Stimulated activated CD4-positive, alpha-beta T cell treated with anti-CD3 and anti-CD28 coated beads, Interleukin-4, amount 100 ng/mL, for 4 hours (primary cell): ENCODE measurements around the gene SLC6A19.
"Not testable (repeated sequence)": the region's sequence is repeated elsewhere in the genome, so short reads cannot be mapped to it uniquely, and the experiment has no call there.

ENCODE experiments used
- DNase-seq, 2 experiments: peaks; one replicate each; pipeline ENCODE4 v3.0.0-alpha.2; 2020

SLC6A19 gene

DNA sequence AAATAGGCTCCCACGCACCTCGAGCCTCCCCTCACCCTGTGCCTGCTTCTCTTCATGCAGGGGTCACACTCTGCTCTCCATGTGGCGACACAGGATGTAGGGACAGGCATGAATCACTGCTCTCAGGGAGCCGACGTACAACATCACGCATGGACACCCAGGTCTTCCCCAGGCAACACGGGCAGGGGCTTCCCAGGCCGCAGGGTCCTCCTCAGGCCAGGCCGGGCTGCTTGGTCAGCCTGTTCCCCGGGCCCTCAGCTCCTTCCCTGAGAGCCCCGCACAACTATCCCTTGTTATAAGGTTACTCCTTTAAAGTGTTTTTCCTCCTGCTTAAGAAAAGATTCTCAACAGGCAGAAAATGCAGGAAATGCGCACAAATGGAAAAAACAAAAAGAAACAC, 24.8 kb downstream of the SLC6A19 start:
- DNase-seq: no peak

DNA sequence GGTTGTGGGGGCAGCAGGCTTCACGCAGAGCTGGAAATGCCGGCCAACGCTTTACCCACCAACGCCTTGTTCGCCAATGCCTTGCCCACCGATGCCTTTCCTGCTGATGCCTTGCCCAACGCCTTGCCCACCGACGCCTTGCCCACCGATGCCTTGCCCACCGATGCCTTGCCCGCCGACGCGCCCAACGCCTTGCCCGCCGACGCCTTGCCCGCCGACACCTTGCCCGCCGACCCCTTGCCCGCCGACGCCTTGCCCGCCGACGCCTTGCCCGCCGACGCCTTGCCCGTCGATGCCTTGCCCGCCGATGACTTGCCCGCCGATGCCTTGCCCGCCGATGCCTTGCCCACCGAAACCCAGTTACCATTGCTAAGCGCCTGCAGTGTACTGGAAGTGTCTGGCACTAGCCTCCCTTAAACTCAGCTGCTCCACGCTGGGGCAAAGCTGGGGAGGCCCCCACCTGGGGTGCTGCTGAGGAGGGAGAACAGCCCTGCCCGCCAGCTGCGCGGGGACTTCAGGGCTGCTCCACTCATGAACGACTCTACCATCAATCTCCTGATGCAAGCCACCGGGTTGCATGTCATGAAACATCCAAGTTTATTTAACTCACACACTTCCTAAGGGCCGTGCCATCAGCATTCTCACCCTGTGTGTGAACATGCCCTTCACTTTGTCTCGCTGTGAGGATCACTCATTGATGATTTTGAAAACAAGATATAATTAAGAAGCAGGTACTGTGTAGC, 25.6 kb downstream of the SLC6A19 start:
- DNase-seq: no peak

- DNase-seq: no peak
Measured at GRCh38 chr5:1227667-1228066, 26.3 kb downstream of the SLC6A19 start.

DNA sequence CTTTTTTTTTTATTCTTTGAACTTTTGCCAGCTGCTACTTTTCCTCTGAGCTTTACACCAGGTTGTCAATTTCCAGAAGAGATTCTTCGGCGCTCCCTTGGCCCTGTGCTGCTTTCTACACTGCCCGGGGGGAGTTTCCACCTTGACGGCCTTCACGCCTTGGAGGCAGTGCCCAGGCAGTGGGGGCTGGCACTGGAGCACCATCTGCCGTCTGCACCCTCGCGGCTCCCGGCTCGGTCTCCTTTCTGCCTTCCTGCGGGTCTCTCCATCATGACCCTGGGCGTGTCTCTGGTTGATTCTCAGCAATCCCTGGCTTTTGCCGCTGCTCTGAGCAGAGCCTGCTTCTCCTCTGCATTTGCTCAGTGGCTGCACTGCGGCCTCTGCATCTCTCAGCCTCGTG, 26.7 kb downstream of the SLC6A19 start:
- DNase-seq: no peak

DNA sequence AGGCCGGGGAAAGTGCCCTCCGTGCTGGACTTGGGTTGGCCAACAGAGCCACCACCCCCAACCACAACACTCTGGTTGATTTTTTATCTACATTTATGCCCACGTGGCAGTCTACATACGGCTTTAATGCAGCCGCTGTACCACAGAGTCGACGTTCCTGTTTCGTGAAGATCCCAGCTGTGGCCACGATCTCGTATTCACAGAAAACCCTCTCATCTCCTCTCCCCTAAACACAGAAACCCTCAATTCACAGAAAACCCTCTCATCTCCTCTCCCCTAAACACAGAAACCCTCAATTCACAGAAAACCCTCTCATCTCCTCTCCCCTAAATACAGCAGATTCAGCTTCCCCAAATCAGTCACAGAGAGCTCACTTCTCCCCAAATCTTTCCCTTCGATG, 27.6 kb downstream of the SLC6A19 start:
- DNase-seq: not testable (repeated sequence)

GRCh38 chr5:1229822-1230221, 28.4 kb downstream of the SLC6A19 start:
- DNase-seq: no peak

GRCh38 chr5:1230551-1230950, 29.2 kb downstream of the SLC6A19 start:
- no peak for DNase-seq

DNA sequence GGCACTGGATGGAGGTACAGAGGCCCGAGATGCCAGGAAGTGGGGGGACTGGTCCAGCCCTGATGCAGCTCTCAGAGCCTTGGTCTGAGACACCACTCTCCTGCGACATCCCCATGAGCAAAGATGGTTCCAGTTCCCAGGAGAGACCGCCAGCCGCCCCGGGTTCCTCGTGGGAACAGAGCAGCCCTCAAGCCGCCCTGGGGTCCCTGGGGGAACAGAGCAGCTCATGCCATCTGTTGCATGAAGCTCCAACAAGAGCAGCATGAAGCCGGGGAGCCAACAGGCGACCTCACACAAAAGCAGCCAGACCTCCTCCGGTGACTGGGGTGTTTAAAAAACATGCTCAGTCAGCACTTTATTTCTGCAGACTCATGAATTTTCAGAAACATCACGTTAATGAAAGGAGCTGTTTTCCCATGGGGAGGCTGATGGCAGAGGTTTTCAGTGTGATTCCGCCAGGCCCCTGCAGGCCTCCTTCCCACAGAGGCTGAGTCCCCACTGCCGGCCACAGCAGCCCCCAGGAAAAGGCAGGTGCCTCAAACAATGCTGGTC, 30.0 kb downstream of the SLC6A19 start:
- no peak for DNase-seq

DNA sequence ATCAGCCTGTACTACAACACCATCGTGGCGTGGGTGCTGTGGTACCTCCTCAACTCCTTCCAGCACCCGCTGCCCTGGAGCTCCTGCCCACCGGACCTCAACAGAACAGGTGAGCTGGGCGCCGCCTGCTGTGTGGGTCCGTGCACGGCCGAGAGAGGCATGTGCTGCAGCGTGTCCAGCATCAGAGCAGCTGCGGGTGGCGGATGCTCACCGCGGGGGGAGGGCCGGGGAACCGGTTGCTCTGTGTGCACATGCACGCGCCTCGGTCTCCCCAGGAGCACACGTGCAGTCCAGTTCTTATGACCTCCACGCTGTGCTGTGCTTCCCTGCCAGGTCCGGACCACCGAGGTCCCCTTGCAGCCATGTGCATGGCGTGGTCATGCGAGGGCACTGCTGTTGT, 31.4 kb downstream of the SLC6A19 start:
- no peak for DNase-seq

DNA sequence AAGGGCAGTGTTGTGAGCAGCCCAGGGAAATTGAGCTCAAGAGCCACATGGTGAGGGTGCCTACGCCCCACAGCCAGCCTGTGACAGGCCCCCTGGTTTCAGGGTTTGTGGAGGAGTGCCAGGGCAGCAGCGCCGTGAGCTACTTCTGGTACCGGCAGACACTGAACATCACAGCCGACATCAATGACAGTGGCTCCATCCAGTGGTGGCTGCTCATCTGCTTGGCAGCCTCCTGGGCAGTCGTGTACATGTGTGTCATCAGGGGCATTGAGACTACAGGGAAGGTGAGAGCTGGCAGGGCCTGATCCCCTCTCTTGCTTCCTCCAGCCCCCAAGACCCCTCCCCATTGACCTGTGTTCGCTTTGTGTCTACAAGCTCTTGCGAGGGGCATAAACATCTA, 34.0 kb downstream of the SLC6A19 start:
- no peak for DNase-seq

DNA sequence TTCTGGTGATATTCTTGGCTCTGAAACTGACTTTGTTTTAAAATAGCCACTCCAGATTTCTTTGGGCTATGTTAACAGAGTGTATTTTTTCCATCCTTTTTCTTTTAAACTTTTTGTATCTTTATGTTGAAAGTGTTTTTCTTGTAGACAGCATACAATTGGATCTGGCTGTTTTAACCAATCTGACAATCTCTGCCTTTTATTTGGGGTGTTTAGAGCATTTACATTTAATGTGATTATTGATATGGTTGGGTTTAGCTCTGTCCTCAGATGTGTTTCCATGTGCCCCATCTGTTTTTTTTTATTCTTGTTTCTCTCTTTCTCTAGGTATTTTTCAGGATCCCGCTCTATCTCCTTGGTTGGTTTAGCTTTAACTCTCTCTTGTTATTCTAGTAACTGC, 34.4 kb downstream of the SLC6A19 start:
- DNase-seq: no peak

DNA sequence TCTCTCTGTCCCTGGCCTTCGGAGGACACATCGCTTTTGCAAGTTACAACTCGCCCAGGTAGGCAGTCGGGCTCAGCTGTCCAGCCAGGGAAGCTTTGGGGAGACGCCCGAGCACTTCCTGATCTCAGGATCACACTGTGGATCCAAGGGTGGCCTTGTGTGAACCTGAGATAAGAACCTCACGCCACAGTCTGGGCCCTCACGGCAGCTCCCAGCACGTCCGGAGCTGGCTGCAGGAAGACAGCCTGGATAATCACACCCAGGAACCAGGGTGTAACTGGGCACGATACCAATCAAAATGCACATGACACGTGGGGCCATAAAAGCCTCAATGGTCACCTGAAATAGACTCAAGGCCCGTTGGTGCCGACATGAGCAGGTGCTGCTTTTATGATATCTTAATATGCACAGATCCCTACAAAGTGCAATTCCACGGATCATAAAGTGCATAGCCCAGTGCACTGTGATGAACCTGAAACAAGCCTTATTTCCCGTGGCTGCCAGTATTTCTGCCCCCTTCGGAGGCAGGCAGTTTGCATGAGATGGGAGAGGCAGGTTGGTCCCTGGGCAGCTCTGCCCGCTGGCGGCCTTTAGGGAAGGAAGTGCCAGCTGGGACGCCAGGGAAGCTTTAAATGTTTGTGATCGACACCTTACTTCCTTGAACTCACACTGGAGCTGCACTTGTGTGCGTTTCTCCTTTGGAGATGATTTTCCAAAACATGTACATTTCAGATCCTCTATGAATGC, 38.3 kb downstream of the SLC6A19 start:
- DNase-seq: no peak

DNA sequence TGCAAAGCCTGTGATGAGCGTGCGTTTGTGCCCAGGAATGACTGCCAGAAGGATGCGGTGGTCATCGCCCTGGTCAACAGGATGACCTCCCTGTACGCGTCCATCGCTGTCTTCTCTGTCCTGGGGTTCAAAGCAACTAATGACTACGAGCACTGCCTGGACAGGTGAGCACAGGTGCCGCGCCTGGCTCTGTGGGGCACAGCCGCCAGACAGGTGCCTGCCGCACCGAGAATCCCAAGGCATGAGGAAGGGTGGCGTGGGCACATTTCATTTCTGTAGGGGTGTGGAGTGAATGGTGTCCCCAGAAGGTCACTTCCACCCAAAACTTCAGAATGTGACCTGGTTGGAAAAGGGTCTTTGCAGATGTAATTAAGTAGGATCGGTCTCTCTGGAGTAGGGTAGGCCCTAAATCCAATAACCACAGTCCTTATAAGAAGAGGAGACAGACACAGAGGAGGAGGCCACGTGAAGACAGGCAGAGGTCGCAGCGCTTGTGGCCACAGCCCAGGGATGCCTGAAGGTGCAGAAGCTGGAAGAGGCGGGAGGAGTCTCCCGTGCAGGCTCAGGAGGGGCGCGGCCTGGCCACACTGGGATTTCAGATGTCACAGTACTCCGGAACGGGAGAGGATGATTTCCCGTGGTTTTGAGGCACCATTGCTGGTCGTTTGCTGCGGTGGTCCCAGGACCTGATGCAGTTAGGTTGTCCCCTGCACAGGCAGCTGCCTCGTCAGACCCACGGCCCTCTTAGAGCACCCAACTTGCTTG, 39.3 kb downstream of the SLC6A19 start:
- no peak for DNase-seq

DNA sequence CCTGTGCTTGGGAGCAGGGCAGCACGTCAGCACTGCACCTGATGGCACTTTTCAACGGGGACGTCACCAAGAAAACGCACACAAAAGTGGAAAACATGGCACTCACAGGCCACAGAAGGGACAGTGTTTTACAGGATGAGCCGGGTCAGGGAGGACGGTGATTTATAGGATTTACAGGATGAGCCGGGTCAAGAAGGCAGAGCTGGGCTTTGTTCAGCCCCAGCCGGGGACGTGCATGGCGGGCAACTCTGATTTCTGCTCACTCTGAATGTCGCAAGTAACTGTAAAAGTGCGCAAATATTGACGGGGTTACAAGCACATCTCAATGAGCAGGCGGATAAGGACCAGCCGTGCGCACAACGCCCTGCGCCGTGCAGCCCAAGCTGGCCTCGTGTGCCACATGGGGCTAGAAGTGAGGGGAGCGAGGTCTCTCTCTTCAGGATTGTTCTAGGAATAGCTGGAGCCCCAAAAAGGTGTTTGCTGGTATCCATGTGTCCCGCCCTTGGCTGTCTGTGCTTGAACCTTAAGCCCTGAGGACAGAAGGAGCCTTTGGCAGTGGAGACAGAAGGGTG, 40.2 kb downstream of the SLC6A19 start:
- DNase-seq: no peak

DNA sequence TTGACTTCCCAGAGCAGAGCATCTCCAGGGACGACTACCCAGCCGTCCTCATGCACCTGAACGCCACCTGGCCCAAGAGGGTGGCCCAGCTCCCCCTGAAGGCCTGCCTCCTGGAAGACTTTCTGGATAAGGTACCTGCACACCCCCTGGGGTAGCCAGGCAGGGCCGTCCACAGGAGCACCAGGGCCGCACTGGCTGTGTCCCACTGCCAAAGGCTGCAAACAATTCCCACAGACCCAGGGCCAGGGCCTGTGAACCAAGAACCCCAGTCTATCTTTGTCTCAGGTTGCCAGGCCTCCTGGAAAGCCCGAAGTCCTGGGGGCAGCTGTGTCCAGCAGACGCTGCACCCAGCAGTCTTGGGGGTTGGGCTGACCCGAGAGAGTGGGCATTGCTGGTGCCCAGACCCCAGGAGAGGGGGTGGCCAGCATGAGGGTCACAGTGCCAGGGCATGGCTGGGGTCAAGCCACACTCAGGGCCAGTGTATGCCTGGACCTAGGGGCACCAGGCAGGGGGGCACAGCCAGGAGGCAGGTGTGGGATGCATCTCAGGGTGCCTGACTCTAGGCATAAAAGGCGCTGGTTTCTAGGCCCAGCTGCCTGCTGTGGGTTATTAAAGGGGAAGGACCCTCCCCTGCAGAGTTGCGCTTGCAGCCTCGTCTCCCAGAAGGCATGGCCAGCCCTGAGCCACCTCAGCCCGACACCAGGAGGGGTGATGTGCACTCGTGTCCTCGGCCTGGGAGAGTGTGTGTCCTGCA, 41.5 kb downstream of the SLC6A19 start:
- DNase-seq: no peak

DNA sequence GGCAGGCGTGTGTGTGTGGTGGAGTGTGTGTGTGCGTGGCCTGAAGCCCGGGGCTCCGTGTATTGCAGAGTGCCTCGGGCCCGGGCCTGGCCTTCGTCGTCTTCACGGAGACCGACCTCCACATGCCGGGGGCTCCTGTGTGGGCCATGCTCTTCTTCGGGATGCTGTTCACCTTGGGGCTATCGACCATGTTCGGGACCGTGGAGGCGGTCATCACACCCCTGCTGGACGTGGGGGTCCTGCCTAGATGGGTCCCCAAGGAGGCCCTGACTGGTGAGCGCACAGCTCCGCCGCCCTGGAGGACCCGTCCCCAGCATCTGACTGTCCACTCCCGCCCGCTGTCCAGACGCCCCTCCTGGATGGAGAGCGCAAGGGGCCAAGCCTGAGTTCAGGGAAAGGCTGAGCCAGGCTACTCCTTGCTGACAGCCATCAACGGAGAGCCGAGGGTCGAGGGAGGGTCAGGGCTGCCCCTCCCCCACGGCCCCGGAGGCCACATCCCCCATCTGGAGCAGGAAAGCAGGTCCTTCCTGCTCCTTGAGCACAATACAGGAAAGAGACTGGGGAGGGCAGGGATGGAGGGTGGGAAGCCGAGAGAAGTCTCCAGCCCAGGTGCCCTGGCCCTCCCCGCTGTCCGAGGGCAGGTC, 42.2 kb downstream of the SLC6A19 start:
- no peak for DNase-seq

GRCh38 chr5:1244255-1244654, 42.9 kb downstream of the SLC6A19 start:
- no peak for DNase-seq

DNA sequence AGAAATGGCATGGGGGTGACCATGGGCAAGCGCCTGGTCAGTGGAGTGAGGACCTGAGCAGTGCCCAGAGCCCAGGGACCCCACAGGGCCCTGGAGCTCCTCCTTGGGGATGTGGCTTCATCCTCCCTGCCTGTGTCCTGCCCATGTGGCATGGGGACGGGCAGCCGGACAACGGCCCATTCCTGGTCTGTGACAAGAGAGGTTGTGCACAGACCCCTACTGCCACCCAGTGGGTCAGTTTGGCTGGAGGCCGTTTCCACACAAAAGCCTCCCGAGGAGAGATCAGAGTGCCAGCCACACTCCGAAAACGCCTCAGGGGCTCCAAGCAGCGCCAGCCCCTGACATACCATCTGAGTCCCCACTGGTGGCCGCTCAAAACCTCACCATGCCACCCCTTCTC, 43.6 kb downstream of the SLC6A19 start:
- no peak for DNase-seq

DNA sequence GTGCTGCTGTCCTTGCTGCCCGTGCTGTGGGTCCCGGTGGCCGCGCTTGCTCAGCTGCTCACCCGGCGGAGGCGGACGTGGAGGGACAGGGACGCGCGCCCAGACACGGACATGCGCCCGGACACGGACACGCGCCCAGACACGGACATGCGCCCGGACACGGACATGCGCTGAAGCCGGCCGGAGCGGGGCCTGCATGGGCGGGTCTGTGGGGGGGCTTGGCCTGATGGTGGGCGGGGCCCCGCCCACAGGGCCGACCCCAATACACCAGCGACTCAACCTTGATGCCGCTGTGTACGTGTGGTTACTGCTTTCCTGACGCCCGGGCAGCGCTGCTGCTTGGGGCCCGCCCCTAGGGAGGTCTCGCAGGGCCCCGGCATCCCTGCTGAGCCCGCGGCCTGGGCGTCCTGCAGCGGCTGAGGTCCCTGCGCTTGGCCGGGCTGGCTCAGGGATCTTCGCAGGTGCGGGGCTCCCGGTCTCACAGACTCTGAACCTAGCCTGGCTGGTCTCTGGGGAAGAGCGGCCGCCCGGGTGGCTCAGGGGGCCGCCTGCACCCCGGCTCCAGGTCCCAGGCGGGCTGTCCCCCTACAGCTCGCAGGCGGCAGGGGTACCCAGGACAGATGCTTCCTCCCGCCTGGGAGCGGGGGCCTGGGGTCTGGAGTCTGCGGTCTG, 44.6 kb downstream of the SLC6A19 start:
- DNase-seq: no peak

DNA sequence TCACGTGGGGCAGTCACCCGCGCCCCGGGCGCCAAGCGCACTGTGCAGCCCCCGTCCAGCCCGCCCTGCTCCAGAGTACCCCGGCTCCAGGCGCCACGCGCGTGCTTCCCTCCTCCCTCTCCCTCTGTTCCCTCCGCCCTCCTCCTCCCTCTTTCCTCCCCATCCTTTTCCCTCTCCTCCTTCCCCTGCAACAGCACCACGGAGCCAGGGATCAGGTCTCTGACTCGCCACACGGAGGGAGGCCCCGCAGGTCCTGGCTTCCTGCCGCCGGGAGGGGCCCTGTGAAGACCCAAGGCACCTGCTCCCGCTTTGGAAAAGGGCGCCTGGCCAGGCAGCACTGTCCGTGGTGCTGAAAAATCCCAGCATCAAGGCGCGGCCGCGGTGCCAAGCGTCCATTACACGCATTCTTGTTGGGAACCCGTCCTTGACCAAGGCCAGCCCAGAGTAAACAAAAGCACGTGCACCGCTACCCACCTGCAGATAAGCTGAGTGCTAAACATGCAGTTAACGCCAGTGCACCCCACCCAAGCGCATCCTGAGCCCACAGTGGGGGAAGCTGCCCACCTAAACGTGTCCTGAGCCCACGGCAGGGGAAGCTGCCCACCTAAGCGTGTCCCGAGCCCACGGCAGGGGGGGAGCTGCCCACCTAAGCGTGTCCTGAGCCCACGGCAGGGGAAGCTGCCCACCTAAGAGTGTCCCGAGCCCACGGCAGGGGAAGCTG, 45.5 kb downstream of the SLC6A19 start:
- peak in 1 of 2 experiments; percentile 12 for DNase-seq

DNA sequence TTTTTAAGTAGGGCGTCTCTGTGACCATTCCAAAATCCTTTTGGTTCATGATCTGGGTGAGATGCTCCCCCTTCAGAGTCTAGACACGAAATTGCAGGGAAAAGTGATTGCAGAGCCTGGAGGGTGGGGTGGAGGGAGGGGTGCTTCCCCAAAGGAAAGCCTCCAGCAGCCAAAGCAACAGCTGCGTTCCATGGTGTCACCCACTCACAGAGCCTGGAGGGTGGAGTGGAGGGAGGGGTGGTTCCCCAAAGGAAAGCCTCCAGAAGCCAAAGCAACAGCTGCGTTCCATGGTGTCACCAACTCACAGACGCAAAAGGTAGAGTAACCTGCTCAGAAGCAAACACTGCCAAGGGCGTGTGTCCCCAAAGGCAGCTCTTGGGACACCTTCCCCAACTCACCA, 46.4 kb downstream of the SLC6A19 start:
- no peak for DNase-seq
